ENCODE data around the gene PURB. TPM values are rescaled to one million over a fixed set of nuclear protein-coding genes. Genes with fewer than 3 reads are reported as not detected.
A peak's percentile ranks its signal among the peaks of the same experiment; 100 is the strongest.

Gene PURB
- total and polyA plus RNA-seq, 9 of the 15 experiments (the other 6 are each of a cell fraction or from before 2014, with no cell fraction given), result 1.6 to 14.1 (median 8.8) TPM

DNA sequence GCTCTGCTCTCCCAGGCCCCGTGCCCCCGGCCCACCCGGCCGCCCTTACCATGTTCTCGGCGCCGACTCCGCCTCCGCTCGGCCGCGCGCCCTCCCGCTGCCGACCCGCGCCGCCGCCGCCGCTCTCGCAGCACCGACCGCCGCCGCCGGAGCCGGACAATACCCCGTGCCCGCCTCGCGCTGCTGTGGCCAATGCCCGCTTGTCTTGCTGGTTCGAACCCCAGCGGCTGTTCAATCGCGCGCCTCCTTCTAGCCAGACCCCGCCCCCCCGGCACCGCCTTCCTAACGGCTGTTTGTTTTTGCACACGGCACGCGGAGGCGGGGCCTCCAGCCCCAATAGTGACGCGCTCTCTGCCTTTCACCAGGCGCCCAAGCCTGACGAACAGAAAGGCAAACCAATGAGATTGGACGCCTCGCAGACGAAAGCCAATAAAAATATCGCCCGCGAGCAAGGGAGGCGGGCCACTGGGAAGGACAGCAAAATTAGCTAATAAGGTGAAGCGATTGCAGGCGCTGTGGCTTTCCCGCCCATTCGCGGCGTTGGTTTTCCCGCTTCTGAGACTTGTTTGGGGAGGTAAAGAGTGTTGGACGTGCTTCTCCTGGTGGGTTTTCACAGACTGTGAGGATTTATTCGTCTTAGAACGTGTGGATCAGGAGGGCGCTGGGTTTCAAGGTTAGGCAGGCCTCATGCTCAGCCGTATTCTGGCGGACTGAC is 37.3 kb downstream of the PURB start, which contains the start of gene H2AZ2 (continued):
- TF ChIP-seq, protein P1, sequence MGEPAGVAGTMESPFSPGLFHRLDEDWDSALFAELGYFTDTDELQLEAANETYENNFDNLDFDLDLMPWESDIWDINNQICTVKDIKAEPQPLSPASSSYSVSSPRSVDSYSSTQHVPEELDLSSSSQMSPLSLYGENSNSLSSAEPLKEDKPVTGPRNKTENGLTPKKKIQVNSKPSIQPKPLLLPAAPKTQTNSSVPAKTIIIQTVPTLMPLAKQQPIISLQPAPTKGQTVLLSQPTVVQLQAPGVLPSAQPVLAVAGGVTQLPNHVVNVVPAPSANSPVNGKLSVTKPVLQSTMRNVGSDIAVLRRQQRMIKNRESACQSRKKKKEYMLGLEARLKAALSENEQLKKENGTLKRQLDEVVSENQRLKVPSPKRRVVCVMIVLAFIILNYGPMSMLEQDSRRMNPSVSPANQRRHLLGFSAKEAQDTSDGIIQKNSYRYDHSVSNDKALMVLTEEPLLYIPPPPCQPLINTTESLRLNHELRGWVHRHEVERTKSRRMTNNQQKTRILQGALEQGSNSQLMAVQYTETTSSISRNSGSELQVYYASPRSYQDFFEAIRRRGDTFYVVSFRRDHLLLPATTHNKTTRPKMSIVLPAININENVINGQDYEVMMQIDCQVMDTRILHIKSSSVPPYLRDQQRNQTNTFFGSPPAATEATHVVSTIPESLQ (CRISPR knock-in tag; IDR thresholded peaks at IDR 0.05), result peak; percentile 73; the same call in 1 of the 2 replicates
- TF ChIP-seq CXXC5 (CRISPR knock-in tag; IDR thresholded peaks at IDR 0.05), result peak; percentile 99
- no peak for TF ChIP-seq HOXB6 (CRISPR knock-in tag; IDR thresholded peaks at IDR 0.05; ENCODE audit: borderline replicate concordance)
- TF ChIP-seq, protein P2, sequence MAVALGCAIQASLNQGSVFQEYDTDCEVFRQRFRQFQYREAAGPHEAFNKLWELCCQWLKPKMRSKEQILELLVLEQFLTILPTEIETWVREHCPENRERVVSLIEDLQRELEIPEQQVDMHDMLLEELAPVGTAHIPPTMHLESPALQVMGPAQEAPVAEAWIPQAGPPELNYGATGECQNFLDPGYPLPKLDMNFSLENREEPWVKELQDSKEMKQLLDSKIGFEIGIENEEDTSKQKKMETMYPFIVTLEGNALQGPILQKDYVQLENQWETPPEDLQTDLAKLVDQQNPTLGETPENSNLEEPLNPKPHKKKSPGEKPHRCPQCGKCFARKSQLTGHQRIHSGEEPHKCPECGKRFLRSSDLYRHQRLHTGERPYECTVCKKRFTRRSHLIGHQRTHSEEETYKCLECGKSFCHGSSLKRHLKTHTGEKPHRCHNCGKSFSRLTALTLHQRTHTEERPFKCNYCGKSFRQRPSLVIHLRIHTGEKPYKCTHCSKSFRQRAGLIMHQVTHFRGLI (CRISPR knock-in tag; IDR thresholded peaks at IDR 0.05), result no peak
- peak; percentile 40; the same call in 1 of the 2 replicates for TF ChIP-seq ZNF263 (CRISPR knock-in tag; IDR thresholded peaks at IDR 0.05; ENCODE audit: borderline replicate concordance)
- TF ChIP-seq NFYB (IDR thresholded peaks at IDR 0.05; ENCODE audit: extremely low read depth, insufficient read length), result peak; percentile 91
- no peak for TF ChIP-seq ZNF3 (CRISPR knock-in tag; IDR thresholded peaks at IDR 0.05)
- peak; percentile 93 for TF ChIP-seq THRB (CRISPR knock-in tag; conservative IDR thresholded peaks at IDR 0.05)
- TF ChIP-seq ZKSCAN8 (CRISPR knock-in tag; IDR thresholded peaks at IDR 0.05), result no peak
- TF ChIP-seq, protein P3, sequence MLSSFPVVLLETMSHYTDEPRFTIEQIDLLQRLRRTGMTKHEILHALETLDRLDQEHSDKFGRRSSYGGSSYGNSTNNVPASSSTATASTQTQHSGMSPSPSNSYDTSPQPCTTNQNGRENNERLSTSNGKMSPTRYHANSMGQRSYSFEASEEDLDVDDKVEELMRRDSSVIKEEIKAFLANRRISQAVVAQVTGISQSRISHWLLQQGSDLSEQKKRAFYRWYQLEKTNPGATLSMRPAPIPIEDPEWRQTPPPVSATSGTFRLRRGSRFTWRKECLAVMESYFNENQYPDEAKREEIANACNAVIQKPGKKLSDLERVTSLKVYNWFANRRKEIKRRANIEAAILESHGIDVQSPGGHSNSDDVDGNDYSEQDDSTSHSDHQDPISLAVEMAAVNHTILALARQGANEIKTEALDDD (IDR thresholded peaks at IDR 0.05), result peak; percentile 33; the same call in 1 of the 2 replicates
- TF ChIP-seq CBFB (CRISPR knock-in tag; IDR thresholded peaks at IDR 0.05), result no peak
- TF ChIP-seq ZNF431 (CRISPR knock-in tag; IDR thresholded peaks at IDR 0.05), result no peak
- no peak for TF ChIP-seq E4F1 (CRISPR knock-in tag; IDR thresholded peaks at IDR 0.05; ENCODE audit: borderline replicate concordance)
- TF ChIP-seq NR2C1 (IDR thresholded peaks at IDR 0.05), result no peak
- TF ChIP-seq NR2C1 (tag; IDR thresholded peaks at IDR 0.05), result no peak
- TF ChIP-seq DACH1 (IDR thresholded peaks at IDR 0.05; ENCODE audit: partially characterized antibody), result no peak
- no peak for TF ChIP-seq RBM22 (IDR thresholded peaks at IDR 0.05; ENCODE audit: low read depth, low read length, poor library complexity, severe bottlenecking)
- no peak for TF ChIP-seq PRPF4 (IDR thresholded peaks at IDR 0.05; ENCODE audit: insufficient read depth, low read depth, low read length, poor library complexity, severe bottlenecking)
- no peak for TF ChIP-seq SREBF2 (CRISPR knock-in tag; IDR thresholded peaks at IDR 0.05)

All from K562 (cell line).